Spleen (tissue), 7 donors: Measurements from ENCODE around the gene CNKSR2.

ENCODE experiments used
- POLR2A ChIP-seq, 3 donors: fragments of 450-650 bp; IDR thresholded peaks; one replicate each; pipeline ENCODE4 v1.5.1; 2017; ENCODE audit warnings: antibody characterized with exemption in 3 of 3, mild to moderate bottlenecking in 1 of 3
- TF ChIP-seq, protein P1 (sequence below), 11 experiments: fragments of 200-600 bp in 7 of 11; fragments of 450-650 bp in 4 of 11; sonication (generic) in 4 of 11; IDR thresholded peaks in 8 of 11; conservative IDR thresholded peaks in 3 of 11; 1 replicate in 7 of 11; 2 replicates in 4 of 11; pipeline versions ENCODE4 v1.4.0 to v1.8.0; 2016 to 2021; ENCODE audit warnings: antibody characterized with exemption in 11 of 11, inconsistent platforms in 4 of 11, mild to moderate bottlenecking in 1 of 11
- donor health status: DM: no; HTN: no; CAD: no; lungs with moderate emphysema.
- donor health status: DM: no; HTN: no; CAD: no.
- donor health status: DM: no; HTN: no; CAD: no.

DNA sequence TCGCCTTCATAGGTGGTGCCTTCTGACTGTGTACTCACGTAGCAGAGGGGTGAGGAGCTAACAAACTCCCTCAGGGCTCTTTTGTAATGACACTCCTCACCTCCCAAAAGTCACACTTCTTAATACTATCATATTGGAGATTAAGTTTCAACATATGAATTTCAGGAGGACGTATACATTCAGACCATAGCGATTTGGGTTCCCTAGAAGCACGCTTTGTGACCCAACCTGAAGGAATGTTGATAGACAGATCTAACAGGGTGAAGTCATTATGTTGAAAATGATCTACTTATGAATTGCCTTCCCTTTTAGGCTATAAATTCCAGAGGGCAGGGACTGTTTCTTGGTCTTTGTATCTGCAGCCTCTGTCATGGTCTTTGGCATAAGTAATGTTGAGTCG, 287.1 kb downstream of the CNKSR2 start:
- TF ChIP-seq, protein P1, sequence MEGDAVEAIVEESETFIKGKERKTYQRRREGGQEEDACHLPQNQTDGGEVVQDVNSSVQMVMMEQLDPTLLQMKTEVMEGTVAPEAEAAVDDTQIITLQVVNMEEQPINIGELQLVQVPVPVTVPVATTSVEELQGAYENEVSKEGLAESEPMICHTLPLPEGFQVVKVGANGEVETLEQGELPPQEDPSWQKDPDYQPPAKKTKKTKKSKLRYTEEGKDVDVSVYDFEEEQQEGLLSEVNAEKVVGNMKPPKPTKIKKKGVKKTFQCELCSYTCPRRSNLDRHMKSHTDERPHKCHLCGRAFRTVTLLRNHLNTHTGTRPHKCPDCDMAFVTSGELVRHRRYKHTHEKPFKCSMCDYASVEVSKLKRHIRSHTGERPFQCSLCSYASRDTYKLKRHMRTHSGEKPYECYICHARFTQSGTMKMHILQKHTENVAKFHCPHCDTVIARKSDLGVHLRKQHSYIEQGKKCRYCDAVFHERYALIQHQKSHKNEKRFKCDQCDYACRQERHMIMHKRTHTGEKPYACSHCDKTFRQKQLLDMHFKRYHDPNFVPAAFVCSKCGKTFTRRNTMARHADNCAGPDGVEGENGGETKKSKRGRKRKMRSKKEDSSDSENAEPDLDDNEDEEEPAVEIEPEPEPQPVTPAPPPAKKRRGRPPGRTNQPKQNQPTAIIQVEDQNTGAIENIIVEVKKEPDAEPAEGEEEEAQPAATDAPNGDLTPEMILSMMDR (IDR thresholded peaks at IDR 0.05 in 8 of 11, conservative IDR thresholded peaks at IDR 0.05 in 3 of 11): no peak
- TF ChIP-seq POLR2A (IDR thresholded peaks at IDR 0.05): no peak
